ENCODE measurements around the gene MMS19.

GRCh38 chr10:97503406-97503805 lies 5.2 kb upstream of the MMS19 start:
- TF ChIP-seq CTCF (IDR thresholded peaks at IDR 0.05) (no peak), POLR2A (IDR thresholded peaks at IDR 0.05) (no peak)

All from vagina (tissue), 2 donors.